Hypothalamus (tissue), 51 donors: Measurements from ENCODE around the gene APIP.

Experiments
- DNase-seq, 51 donors: peaks; one replicate each; lab custom pipeline; 2025; lab: John Stamatoyannopoulos, UW

APIP gene

GRCh38 chr11:34846467-34846866, 69.7 kb downstream of the APIP start:
- DNase-seq, result no peak

DNA sequence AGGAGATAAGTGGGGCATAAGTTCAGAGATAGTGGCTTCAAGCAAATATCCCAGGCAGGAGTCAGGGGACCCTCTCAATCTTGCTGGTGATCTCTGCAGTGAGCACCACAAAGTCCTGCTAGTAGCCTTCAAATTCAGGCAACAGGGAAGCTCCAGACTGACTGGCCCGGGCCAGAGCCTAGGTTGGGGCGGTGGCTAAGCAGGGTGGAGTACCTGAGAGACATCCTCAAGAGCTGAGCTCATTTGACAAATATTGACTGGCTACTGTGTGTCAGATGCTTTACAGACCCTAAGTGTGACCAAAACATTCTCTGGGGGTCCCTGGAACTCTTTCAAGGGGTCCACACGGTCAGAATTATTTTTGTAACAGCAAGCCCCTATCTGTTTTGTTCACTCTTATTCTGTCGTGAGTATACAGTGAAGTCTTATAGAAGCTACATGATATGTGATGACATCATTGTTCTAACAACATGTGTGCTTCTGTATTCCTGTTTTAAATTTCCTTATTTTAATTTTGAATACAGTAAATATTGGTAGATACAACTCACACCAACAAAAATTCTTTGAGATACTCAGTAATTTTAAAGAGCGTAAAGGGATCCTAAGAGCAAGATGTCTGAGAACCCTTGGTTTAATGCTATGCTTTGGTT, 71.6 kb downstream of the APIP start:
- no peak for DNase-seq

- no peak for DNase-seq
These were observed 72.9 kb downstream of the APIP start for GRCh38 chr11:34843271-34843670.

GRCh38 chr11:34840736-34841386, 75.3 kb downstream of the APIP start:
- no peak for DNase-seq

- DNase-seq, result no peak
These were observed 76.2 kb downstream of the APIP start for GRCh38 chr11:34839969-34840368.

DNA sequence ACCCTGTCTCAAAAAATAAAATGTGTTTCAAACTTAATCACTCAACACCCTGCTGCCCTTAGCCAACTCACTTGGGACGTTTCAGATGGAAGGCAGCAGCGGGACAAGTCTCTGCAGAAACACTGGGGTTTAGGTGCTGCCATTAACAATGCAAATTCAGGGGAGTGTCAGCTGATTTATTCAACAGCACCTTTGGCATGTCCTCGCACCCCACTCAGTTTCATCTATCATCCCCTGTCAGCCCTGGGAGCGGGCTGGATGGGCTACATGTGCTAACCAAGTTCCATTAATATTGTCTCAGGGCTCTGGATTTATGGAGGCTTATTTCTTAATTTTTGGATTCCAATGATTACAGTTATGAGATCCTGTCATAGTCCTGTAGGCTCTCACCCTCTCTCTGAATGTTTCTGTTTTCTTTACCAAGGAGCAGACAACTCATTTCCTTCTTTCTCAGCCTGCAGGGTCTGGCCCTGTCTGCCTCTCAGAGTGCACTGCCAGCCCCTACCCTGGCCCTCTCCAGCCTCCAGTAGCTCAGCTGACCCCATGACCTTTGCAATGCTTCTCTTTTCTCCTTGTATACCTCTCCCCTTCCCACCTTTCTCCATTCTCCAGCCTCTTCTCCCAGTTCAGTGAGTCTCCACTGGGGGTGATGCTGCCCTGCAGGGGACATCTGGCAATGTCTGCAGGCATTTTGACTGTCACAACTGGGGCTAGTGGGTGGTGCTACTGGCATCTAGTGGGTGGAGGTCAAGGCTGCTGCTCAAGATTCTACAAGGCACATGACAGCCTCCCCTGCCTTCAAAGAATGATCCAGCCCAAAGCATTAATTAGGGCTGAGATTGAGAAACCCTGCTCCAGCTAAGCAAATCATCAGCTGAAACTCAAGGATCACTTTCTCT, 79.0 kb downstream of the APIP start:
- DNase-seq, result no peak

GRCh38 chr11:34833602-34834001, 82.6 kb downstream of the APIP start:
- DNase-seq, result no peak
